ENCODE measurements around the gene REG3G.

Gene REG3G

DNA sequence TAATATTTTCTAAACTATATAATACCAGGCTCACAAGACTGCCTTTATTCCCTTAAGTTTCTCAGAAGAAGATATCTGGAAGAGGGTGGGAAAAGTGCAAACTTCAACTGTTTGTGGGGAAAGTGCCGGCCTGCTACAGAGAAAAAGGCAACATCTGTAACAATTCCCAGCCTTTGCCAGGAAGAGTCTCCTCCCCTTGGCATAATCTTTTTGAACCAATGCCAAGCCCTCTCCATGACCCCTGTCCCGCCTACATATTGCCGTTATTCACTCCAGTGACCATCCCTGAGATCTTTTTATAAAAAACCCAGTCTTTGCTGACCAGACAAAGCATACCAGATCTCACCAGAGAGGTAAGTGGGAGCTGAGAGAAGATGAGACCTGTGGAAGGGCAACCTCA lies at the start of gene REG3G:
Gene REG3G, plus strand, starts transcription at position 282 of the 400 bp plus-strand sequence. CDS start 392 bp downstream, outside the sequence.
- DNase-seq (ENCODE audit: low read depth), result no peak

- no peak for DNase-seq (ENCODE audit: low read depth)
Observed at GRCh38 chr2:78977661-78978145, 47.8 kb upstream of the REG3G start.

GRCh38 chr2:78978340-78978739 lies 47.2 kb upstream of the REG3G start:
- DNase-seq (ENCODE audit: low read depth), result no peak

- no peak for DNase-seq (ENCODE audit: low read depth)
Observed at GRCh38 chr2:78979380-78980151, 45.9 kb upstream of the REG3G start.

DNA sequence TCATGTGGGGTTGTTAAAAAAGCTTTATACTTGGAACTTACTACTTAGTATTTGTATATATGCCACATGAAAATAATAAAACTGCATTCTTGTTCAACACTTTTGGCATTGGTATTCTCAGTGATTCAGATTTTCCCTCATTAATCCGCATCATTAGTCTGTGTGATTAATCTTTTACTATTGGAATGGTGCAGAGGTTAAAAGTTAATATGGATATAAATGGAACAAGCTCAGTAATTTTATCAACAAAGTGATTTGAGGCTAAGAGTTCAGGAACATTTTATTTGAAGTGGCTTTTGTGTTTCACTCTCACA lies 45.4 kb upstream of the REG3G start:
- DNase-seq (ENCODE audit: low read depth), result no peak

- no peak for DNase-seq (ENCODE audit: low read depth)
Observed at GRCh38 chr2:78980871-78981270, 44.6 kb upstream of the REG3G start.

DNA sequence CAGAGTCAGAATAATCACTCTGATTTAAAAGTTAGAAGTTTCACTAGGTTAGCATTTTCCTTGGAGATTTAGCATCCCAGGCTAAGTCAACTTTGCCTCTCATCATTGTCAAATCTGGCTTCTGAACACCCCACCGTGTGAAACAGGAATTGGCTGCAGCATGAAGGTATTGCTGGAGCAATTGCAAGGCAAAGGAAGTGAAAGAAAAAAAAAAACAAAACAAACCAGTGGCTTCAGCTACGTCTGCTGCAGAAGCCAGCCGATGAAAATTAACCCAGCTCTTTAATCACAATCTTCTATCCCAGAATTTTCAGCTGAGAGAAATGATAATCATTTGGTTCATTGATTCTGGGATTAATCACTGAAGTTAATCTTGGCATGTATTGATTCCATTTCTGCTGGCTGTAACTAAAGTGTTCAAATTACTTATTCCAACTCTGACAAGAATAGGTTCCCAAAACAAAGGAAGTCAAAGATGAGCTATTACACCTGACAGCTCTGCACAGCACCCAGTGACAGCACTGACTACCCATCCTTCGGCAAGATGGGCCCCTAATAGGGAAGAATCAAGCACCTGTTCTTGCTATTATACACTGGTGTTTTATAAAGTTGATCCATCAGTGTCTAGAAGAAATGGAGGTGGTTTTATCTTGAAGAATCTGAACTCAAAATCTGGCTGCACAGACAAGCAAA lies 42.7 kb upstream of the REG3G start:
- no peak for DNase-seq (ENCODE audit: low read depth)

- peak; percentile 29 for DNase-seq (ENCODE audit: low read depth)
Observed at GRCh38 chr2:78984386-78984785, 41.1 kb upstream of the REG3G start.

DNA sequence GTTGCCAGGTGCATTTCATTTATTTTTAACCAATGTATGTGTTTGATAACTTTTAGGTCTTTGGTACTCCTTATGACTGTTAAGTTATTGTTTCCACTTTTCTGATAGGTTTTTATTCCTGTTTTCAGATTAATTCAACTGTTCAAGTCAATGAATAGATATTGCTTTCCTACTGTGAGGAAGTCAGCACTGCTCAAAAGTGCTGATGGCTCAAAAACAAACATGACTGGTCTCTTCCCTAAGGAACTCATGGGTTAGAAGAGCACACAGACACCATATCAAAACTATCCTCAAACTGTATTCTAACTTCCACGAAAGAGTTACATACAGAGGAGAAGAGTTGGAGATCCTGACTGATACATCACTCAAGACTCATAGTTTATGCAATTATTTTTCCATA lies 39.9 kb upstream of the REG3G start:
- no peak for DNase-seq (ENCODE audit: low read depth)

DNA sequence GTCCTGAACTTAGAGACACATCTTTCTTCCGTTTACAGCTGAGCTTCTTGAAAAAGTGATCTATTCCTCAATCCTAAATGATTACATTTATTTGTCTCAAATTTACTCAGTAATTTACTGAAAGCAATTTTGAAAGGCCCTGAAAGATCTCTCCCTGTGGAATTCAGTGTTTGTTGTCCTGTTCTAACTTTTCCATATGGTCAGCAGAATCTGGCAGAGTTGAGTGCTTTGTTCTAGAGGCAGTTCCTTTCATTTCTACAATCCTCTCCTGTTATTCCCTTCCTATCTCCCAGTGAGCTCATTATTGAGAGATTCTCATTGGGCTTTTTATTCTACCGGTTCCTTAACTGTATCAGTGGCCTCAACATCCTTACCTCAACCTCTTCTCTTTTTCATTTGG lies 36.5 kb upstream of the REG3G start:
- no peak for DNase-seq (ENCODE audit: low read depth)

- no peak for DNase-seq (ENCODE audit: low read depth)
Observed at GRCh38 chr2:78992451-78992806, 33.1 kb upstream of the REG3G start.

- DNase-seq (ENCODE audit: low read depth), result no peak
Observed at GRCh38 chr2:78992807-78993517, 32.5 kb upstream of the REG3G start.

GRCh38 chr2:78993518-78994148 lies 31.9 kb upstream of the REG3G start:
- no peak for DNase-seq (ENCODE audit: low read depth)

DNA sequence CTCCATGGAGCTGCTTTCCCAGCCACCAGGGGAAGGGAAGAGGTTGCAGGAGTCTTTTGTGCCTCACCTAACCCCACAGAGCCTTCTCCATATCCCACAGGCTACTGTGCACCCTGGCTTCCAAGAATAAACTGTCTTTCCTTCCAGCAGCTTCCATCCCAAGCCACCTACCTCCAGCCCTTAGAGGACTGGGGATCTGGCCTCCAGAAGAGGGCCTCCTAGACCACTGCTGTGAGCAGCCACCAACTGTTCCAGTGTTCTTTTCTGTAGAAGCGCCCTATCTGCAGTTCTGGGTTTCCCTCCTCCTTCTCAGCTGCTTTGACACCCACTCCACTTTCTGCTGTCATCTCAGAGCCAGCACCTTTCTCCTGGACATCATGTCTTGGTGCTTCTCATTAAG lies 30.7 kb upstream of the REG3G start:
- DNase-seq (ENCODE audit: low read depth), result no peak

DNA sequence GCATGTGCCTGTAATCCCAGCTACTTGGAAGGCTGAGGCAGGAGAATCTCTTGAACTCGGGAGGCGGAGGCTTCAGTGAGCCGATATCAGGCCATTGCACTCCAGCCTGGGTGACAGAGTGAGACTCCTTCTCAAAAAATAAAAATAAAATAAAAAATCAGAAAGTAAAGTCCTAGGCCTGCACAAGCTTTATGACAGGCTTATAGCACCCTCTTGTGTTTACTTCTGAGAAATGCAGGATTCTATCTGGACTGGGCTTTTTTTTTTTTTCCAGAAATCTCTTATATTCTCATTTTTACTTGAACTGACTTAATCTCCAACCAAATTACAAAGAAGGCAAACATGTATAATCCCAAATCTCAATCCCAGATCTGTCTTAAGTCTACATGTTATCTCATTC lies 26.1 kb upstream of the REG3G start:
- no peak for DNase-seq (ENCODE audit: low read depth)

- no peak for DNase-seq (ENCODE audit: low read depth)
Observed at GRCh38 chr2:79000008-79000576, 25.4 kb upstream of the REG3G start.

GRCh38 chr2:79001285-79001684 lies 24.2 kb upstream of the REG3G start:
- no peak for DNase-seq (ENCODE audit: low read depth)

DNA sequence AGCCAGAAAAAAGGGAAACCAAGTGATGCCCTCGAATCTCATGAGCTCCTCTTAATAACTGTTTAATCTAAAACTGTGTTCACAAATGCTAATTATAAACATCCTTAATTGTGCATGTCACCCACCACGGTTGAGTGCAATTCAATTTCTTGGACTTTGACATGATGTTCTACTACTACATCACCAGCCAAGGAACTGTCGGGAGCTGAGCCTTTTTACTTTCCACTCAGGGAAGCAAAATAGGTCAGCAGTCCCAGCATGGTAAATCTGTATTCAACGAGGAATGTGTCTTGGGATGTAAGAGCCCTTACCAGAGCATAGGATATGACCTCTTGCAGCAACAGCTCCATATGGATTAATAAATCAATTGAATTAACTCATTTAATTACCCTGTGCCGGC lies 20.8 kb upstream of the REG3G start:
- DNase-seq (ENCODE audit: low read depth), result no peak

DNA sequence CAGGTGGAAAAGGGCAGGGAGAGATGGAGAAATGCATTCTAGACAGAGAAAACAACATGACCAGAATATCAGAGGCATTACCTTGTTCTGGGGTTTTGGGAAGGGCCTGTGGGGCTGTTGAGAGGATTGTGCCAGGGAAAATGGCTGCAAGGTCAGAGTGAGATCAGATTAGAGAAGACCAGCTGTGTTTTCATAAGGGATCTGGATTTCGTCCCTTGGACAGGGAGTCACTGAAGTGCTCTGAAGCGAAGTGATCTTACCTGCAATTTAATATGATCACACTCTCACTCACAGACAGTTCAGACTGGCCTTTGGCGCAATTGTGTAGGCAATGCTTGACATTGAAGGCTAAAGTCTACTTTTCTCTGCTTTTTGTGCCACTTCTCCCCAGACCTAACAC lies 20.3 kb upstream of the REG3G start:
- DNase-seq (ENCODE audit: low read depth), result no peak

GRCh38 chr2:79009388-79009787 lies 16.1 kb upstream of the REG3G start:
- no peak for DNase-seq (ENCODE audit: low read depth)

GRCh38 chr2:79011496-79011895 lies 14.0 kb upstream of the REG3G start:
- no peak for DNase-seq (ENCODE audit: low read depth)

DNA sequence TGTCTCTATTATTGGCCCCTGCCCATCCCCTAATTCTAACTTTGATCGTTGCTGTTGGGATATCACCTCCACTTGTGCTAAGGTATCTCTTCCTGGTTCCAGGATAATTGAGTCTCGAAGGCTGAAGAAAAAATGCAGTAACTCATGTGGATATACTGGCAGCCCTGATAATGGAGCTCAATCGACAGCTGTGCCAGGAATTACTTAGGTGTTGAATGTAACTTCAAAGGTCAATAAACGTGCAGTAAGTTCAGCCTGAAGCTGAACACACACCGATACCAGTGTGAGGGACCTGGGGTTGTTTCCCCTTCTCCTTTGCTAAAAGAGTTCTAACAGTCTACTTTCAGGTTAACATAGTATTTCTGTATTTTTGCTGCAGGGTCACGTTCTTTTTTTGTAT lies 11.9 kb upstream of the REG3G start:
- DNase-seq (ENCODE audit: low read depth), result no peak

Measured in HS-5 (cell line).